Measurements from ENCODE around the gene SIDT2.

- TF ChIP-seq CTCF (conservative IDR thresholded peaks at IDR 0.05 in 1 of 2, IDR thresholded peaks at IDR 0.05 in 1 of 2; ENCODE audit: extremely low read depth in 1 of 2, insufficient read depth in 1 of 2, low read depth in 1 of 2, low read length in 2 of 2) = no peak
- no peak for TF ChIP-seq EZH2 (IDR thresholded peaks at IDR 0.05; ENCODE audit: borderline replicate concordance, low read length)
Measured at GRCh38 chr11:117204283-117205080, 25.9 kb downstream of the SIDT2 start.

All from mammary epithelial cell (primary cell).